GM19238 (cell line): ENCODE results near the gene YY1.
"Not testable (repeated sequence)": the region's sequence is repeated elsewhere in the genome, so short reads cannot be mapped to it uniquely, and the experiment has no call there.

ENCODE experiments used
- DNase-seq: peaks from one replicate; pipeline ENCODE4 v3.0.0; 2011; ENCODE audit warnings: low spot score; ENCODE audit not compliant: insufficient read length

The YY1 gene

DNA sequence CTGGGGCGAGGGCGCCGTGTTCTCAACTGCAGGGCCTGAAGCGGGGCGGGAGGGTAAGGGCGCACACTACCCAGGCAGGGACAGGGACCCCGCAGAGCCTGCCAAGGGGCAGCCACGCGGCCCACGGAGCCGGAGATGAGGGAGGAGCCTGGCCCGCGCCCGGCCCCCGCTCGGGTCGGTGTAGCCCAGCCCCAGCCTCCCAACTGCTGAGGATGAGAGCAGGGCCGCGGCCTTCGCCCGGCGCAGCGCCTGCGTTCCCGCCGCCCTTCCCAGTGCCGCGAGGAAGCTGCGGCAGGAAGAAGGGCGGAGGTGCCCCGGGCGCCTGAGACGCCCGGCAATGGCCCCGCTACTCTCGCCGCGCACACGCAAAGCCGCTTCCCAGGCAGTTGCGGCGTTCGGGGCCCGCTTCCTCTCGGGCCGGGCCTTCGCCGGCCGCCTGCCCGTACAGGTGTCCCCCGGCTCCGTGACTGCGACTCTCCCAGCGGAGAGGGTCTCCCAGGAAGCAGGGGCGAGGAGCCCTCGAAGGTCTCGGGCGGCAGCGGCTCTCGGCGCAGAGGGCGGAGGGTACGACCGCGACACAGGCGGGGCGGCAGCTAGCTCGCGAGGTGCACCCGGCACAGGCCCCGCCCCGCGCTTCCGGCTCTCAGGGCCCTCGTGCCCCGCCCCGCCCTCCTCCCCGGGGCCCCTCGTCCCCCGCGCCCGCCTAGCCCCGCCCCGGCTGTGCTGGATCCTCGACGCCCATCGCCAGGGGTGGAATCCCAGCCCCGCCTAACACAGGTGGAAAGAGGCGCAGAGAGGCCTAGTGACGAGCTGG lies 24.8 kb upstream of the YY1 start:
- DNase-seq, result peak; percentile 94

- DNase-seq, result no peak
Measured at GRCh38 chr14:100214770-100215083, 24.2 kb upstream of the YY1 start.

GRCh38 chr14:100215330-100215885 lies 23.5 kb upstream of the YY1 start:
- DNase-seq, result no peak

DNA sequence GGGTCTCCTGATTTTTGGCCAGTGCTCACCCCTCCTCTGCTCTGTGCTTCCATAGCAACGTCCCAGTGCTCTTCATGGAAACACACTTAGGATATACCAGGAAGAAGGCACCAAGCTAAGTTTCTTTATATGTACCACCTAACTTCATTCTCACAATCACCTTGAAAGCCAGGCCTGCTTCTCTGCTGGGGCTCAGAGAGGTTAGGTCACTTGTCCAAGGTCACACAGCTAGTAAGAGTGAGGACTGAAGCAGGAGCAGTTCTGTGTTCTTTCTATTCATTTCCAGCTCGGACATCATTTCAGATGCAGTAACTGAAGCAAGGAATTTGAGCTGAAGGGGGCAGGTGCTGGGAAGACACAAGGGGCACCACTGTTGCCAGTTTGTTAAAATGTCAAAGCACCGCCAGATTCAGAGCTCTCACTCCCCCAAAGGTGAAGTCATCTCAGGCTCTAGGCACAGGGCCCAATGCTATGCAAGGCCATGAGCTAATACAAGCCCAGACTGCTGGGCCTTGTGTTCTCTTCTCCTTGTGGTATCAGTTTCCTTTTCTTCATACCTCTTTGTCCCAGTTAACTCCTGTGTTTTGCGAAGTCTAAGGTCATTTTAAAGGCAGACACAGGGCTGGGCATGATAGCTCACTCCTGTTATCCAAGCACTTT lies 19.7 kb upstream of the YY1 start:
- DNase-seq, result no peak

- DNase-seq, result peak; percentile 39
Measured at GRCh38 chr14:100221533-100222223, 17.3 kb upstream of the YY1 start.

DNA sequence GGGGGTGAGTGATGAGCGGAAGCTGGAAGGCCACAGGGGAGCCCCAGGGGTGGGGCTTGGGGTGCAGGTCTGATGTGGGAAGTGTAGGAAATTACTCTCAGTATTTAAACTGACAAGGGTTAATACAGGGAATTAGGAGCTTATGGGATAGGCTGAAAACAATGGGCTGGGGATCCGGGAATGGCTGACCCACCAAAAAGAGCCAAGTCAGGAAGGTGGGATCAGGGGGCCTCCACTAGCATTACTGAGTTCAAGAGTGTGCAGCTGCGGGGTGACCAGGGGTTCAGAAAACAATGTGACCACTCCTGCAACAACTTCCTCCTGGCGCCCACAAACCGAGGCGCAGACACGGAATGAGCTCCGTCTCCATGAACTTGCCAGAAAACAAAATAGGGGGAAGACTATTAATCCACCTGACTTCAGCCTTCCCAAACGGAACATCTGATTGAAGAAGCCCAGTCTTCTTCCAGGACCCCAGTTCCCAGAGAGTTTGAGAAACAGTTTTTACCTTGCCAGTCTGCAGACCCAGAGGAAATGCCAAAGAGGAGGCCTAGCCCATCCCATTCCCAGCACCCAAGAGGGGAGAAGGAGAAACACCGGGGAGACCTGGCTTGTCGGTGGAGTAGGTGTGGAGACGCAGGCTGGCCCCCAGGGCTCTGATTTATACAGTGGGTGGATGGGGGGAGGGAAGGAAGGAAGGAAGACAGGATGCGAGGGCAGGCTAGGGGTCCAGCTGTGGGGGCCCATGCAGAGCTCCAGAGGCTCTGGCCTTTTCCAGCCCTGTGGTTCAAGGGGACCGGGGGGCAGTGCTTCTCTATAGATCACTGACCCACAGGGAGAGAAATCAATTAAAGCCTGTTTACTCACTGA lies 16.5 kb upstream of the YY1 start:
- DNase-seq, result no peak

- DNase-seq, result no peak
Measured at GRCh38 chr14:100223332-100224201, 15.4 kb upstream of the YY1 start.

GRCh38 chr14:100224229-100224866 lies 14.6 kb upstream of the YY1 start:
- no peak for DNase-seq

GRCh38 chr14:100225169-100225568 lies 13.8 kb upstream of the YY1 start:
- DNase-seq, result no peak

- no peak for DNase-seq
Measured at GRCh38 chr14:100230361-100230760, 8.6 kb upstream of the YY1 start.

DNA sequence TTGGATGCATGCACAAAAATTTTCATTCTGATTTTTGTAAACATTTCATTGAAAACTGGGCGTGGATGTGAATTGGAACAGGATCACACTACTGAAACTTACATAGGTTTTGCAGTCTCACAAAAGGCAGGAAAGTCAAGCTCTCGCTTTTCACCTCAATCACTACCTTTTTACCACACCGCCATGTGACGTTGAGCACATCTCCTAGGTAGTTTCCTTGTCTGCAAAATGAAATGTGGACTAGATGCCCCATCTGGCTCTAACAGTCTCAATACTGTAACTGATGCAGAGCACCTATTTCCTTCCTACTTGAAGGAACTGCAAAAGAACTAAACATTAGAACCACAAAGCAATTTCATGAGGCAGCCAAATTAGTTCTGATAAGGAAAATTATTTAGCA lies 4.4 kb upstream of the YY1 start:
- no peak for DNase-seq

DNA sequence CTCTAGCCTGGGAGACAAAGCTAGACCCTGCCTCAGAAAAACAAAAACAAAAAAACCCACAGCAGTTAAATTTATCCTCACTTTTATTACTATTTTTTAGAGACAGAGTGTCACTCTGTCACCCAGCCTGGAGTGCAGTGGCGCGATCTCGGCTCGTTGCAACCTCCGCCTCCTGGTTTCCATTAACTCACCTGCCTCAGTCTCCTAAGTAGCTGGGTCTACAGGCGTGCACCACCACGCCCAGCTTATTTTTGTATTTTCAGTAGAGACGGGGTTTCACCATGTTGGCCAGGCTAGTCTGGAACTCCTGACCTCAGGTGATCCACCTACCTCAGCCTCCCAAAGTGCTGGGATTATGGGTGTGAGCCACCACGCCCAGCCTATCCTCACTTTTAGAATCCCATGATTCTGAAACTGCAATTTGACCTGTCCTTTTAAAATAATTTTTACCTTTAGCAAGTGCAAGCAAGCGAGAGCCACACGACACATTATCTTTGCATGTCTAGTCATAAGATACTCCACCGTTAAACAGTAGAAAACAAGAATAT lies 2.6 kb upstream of the YY1 start:
- DNase-seq, result not testable (repeated sequence)

DNA sequence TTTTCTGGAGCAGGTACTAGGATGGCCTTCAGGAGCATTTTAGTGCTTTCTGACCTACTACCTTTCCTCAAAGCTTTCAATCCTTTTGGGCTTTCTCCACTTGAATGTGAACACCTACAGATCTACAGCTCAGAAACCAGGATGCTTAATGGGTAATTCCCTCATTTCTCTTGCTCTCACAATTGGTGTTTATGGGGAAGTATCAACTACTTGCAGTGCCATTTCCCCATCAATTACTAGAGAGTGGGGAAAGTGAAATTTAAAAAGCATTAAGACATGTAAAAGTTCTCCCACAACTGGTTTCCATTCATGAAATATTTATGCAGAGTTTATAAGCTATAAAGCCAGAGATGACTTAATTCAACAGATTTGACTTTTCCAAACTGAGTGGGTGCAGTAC lies 2.1 kb upstream of the YY1 start:
- no peak for DNase-seq

GRCh38 chr14:100237735-100238418 lies 1.1 kb upstream of the YY1 start:
- peak; percentile 49 for DNase-seq

- no peak for DNase-seq
Measured at GRCh38 chr14:100239211-100239839, 381 bp downstream of the YY1 start.

DNA sequence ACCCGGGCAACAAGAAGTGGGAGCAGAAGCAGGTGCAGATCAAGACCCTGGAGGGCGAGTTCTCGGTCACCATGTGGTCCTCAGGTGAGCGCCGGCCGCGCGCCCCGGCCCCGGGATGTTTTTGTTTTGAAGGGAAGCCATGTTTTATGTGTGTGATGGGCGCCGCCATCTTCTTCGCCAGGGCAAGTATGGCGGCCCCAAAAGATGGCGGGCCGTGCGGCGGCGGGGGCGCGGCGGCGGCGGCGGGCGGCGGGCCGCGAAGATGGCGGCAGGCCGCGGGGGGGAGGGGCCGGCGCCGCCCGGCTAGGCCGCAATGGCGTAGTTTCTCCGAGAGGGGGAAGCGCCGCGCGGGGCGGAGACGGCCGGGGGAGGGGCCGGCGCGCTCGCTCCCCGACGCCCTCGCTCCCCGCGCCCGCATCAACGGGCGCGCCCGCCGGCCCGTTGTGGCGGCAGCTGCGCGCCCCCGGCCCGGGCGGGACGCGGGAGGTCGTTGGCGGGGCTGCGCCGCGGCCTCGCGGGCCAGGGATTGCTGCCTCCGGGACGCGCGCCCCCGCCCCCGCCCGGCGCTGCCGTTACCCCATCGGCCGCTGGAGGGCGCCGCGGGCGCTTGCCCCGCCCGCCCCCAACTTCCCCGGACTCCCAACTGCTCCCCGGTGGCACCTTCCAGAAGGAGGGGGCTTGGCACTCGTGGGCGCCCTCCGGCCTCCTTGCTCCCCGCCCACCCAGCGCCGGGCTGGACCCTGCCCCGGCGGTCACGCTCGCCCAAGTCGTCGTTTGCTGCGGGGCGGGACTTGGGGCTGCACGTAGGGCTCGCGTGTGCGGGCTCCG lies 1.1 kb downstream of the YY1 start:
- peak; percentile 80 for DNase-seq

- no peak for DNase-seq
Measured at GRCh38 chr14:100240668-100241032, 1.7 kb downstream of the YY1 start.

- no peak for DNase-seq
Measured at GRCh38 chr14:100241279-100241678, 2.3 kb downstream of the YY1 start.
